ENCODE data around the gene LBX1. TPM values are rescaled to one million over a fixed set of nuclear protein-coding genes. Genes with fewer than 3 reads are reported as not detected.

Gene LBX1
- total RNA-seq, 1 donor from 2014 or later: not detected

DNA sequence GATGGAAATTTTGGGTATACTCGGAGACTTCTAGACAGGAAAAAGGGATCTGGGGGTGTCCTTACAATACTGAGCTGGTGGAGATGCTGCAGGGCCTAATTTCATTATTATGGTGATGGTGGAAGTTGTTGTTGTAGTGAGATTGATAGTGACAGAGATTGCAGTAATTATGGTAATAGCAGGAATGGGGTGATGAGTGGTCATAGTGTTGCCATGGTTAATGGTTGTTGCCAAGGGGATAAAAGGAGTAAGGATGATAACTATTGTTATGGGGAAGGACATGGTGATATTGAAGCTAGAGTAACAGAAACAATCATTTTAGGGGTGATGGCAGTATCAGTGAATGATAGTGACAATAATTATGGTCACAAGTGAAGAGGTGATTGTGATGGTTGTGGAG, 27.1 kb upstream of the LBX1 start:
- TF ChIP-seq, protein P1, sequence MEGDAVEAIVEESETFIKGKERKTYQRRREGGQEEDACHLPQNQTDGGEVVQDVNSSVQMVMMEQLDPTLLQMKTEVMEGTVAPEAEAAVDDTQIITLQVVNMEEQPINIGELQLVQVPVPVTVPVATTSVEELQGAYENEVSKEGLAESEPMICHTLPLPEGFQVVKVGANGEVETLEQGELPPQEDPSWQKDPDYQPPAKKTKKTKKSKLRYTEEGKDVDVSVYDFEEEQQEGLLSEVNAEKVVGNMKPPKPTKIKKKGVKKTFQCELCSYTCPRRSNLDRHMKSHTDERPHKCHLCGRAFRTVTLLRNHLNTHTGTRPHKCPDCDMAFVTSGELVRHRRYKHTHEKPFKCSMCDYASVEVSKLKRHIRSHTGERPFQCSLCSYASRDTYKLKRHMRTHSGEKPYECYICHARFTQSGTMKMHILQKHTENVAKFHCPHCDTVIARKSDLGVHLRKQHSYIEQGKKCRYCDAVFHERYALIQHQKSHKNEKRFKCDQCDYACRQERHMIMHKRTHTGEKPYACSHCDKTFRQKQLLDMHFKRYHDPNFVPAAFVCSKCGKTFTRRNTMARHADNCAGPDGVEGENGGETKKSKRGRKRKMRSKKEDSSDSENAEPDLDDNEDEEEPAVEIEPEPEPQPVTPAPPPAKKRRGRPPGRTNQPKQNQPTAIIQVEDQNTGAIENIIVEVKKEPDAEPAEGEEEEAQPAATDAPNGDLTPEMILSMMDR (IDR thresholded peaks at IDR 0.05): no peak
- DNase-seq (no peak), ATAC-seq (no peak)
- Histone ChIP-seq H3K36me3 (no peaks in the 10 kb centered on the region), H3K27me3 (ENCODE audit: low read depth) (peaks cover 24% of the 10 kb centered on the region), H3K27ac (no peak overlapping the region), H3K4me3 (no peak overlapping the region), H3K9me3 (peaks cover 8% of the 10 kb centered on the region), H3K4me1 (no peaks in the 10 kb centered on the region)
- intact Hi-C loops (cut with DNase I): no loop called here

- ATAC-seq: no peak
- DNase-seq: no peak
- peaks cover 43% of the 10 kb centered on the region for H3K27me3 ChIP-seq (ENCODE audit: low read depth)
- no peak overlapping the region for H3K27ac ChIP-seq
- H3K4me3 ChIP-seq: no peak overlapping the region
- TF ChIP-seq, protein P1 (IDR thresholded peaks at IDR 0.05): no peak
- intact Hi-C loops (cut with DNase I): no loop called here
- H3K9me3 ChIP-seq: no peaks in the 10 kb centered on the region
- H3K36me3 ChIP-seq: no peaks in the 10 kb centered on the region
- no peaks in the 10 kb centered on the region for H3K4me1 ChIP-seq
Observed at GRCh38 chr10:101250136-101250535, 20.9 kb upstream of the LBX1 start.

- TF ChIP-seq, protein P1 (IDR thresholded peaks at IDR 0.05): no peak
- Histone ChIP-seq H3K4me1 (no peaks in the 10 kb centered on the region), H3K4me3 (no peak overlapping the region), H3K36me3 (no peaks in the 10 kb centered on the region), H3K27me3 (ENCODE audit: low read depth) (peaks cover 41% of the 10 kb centered on the region), H3K27ac (no peak overlapping the region), H3K9me3 (no peaks in the 10 kb centered on the region)
- intact Hi-C loops (cut with DNase I): no loop called here
- ATAC-seq: no peak
- no peak for DNase-seq
Observed at GRCh38 chr10:101249171-101249581, 19.9 kb upstream of the LBX1 start.

GRCh38 chr10:101246639-101247038, 17.4 kb upstream of the LBX1 start:
- Histone ChIP-seq H3K27ac (no peak overlapping the region), H3K9me3 (no peaks in the 10 kb centered on the region), H3K27me3 (ENCODE audit: low read depth) (peaks cover 53% of the 10 kb centered on the region), H3K4me3 (no peak overlapping the region), H3K36me3 (no peaks in the 10 kb centered on the region), H3K4me1 (no peaks in the 10 kb centered on the region)
- DNase-seq (no peak), ATAC-seq (no peak)
- intact Hi-C loops (cut with DNase I): no loop called here
- TF ChIP-seq, protein P1 (IDR thresholded peaks at IDR 0.05): no peak

DNA sequence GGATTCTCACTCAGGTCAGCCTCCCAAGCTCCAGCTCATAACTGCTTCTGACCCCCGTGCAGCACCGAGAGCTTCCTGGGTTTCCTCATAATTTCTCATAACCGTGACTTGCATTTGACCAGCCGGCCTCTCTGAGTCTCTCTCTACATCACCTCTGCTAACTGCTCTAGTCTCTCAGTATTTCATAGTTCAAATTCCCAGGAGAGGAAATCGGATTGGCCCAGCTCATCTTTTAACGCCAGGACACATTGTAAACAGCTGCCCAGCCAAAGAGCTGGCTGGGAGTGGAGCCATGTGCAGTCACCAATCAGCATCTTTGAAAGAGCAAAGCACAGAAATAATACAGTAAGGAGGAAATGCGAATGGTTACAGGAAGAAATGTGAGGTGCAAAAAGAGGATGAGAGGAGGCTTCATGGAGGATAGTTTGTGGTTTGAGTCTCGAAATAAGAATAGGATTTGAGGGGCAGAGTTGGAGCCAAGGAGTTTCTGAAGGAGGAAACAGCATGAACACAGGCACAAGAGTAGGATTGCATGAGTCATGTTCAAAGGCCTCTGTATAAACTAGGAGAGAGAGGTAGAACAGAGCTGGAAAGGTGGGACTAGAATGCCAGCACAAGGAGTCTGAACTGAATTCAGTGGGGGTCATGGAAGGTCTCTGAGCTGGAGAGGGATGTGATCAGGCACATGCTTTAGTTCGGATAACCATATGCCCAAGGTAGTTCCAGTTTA, 15.2 kb upstream of the LBX1 start:
- ATAC-seq (no peak), DNase-seq (no peak)
- TF ChIP-seq, protein P1 (IDR thresholded peaks at IDR 0.05): no peak
- Histone ChIP-seq H3K27ac (no peak overlapping the region), H3K4me3 (no peak overlapping the region), H3K4me1 (no peaks in the 10 kb centered on the region), H3K36me3 (no peaks in the 10 kb centered on the region), H3K9me3 (no peaks in the 10 kb centered on the region), H3K27me3 (ENCODE audit: low read depth) (peaks cover 51% of the 10 kb centered on the region)
- intact Hi-C loops (cut with DNase I): no loop called here

Measured in lower lobe of right lung (tissue), 2 donors.